Ectodermal cell (in vitro differentiated cells): ENCODE data around the gene RGS17.
A peak's percentile ranks its signal among the peaks of the same experiment; 100 is the strongest.
"Not testable (repeated sequence)": the region's sequence is repeated elsewhere in the genome, so short reads cannot be mapped to it uniquely, and the experiment has no call there.

ENCODE experiments used
- H3K27ac ChIP-seq: 2 replicates; pipeline ENCODE4 v1.7.0; 2013; ENCODE audit warnings: mild to moderate bottlenecking, low read depth, low read length; ENCODE audit not compliant: insufficient read depth, poor library complexity, severe bottlenecking
- H3K27me3 ChIP-seq: 2 replicates; pipeline ENCODE4 v1.7.0; 2013; ENCODE audit warnings: mild to moderate bottlenecking, low read length; ENCODE audit not compliant: insufficient read depth, control insufficient read depth, poor library complexity, severe bottlenecking
- H3K36me3 ChIP-seq: one replicate; pipeline ENCODE4 v1.7.0; 2013; ENCODE audit warnings: low read length; ENCODE audit not compliant: control insufficient read depth, insufficient read depth
- H3K4me1 ChIP-seq: one replicate; pipeline ENCODE4 v1.7.0; 2013; ENCODE audit warnings: low read length; ENCODE audit not compliant: control insufficient read depth, insufficient read depth
- H3K4me3 ChIP-seq: 2 replicates; pipeline ENCODE4 v1.7.0; 2013; ENCODE audit warnings: low read depth, low read length, control low read depth; ENCODE audit not compliant: insufficient read depth
- H3K9me3 ChIP-seq: 2 replicates; pipeline ENCODE4 v1.7.0; 2013; ENCODE audit warnings: mild to moderate bottlenecking, low read length, moderate library complexity; ENCODE audit not compliant: control insufficient read depth
- WGBS, 2 experiments: methylation state at CpG; one replicate each; pipeline ENCODE4 v1.1.7; 2013; ENCODE audit warnings: missing lambda C conversion rate in 2 of 2; 5-methylcytosine and 5-hydroxymethylcytosine counted together

The RGS17 gene

DNA sequence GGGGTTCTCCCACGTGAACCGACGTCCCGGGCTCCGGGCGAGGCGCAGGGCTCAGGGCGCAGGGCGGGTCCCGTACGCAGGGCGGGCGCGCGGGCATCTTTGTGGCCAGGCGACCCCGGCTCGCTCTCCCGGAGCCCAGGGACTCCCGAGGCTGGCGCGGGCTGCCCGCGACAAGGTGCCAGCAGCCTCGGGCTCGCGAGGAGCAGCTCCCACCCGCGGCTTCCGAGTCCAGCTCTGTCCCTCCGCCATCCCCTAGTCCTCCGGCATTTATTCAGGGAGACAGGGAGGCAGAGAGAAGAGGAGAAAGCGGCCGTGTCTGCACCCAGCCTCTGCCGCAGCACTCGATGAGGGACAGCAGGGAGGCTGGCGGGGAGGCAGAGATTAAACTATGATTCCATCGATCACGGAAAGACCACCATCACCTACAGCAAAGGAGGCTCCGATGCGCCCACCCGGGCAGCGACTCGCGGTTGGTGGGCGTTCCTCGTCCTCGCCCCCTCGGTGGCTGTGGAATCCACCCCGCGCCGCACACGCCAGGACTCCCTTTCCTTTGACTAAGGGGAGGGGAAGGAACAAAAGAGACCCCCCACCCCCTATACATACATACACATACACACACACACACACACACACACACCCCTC, 1.1 kb downstream of the RGS17 start:
- Histone ChIP-seq H3K4me3 (peak overlapping the region; percentile 86), H3K36me3 (no peaks in the 10 kb centered on the region), H3K4me1 (no peaks in the 10 kb centered on the region), H3K9me3 (no peaks in the 10 kb centered on the region), H3K27ac (no peak overlapping the region), H3K27me3 (peaks cover 19% of the 10 kb centered on the region)
- 1% methylated on average over 53 of the region's 53 CpGs for WGBS, 2 experiments

DNA sequence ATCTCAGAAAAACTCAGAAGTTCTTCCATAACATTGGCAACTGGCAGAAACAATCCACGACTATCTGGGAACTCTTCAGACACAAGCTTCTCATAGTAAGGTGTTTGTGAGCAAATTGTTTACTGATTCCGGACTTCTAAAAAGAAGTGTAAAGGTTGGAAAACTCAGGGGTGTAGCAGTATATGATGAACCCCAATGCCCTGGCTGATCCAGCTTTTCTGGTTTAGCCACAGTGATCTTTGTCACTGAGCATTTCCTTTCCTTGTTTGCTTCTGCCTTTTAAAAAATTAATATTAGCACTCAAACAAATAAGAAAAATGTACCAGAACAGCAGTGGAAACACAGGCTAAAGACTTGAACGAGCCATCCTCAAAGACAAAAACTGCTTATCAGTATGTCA, 4.9 kb downstream of the RGS17 start:
- H3K9me3 ChIP-seq = no peaks in the 10 kb centered on the region
- peaks cover 19% of the 10 kb centered on the region for H3K27me3 ChIP-seq
- no peak overlapping the region for H3K4me3 ChIP-seq
- no peak overlapping the region for H3K27ac ChIP-seq
- H3K36me3 ChIP-seq = no peaks in the 10 kb centered on the region
- no peaks in the 10 kb centered on the region for H3K4me1 ChIP-seq
- whole genome bisulfite sequencing, 2 experiments = 95 to 96% methylated on average over 3 of the region's 3 CpGs

DNA sequence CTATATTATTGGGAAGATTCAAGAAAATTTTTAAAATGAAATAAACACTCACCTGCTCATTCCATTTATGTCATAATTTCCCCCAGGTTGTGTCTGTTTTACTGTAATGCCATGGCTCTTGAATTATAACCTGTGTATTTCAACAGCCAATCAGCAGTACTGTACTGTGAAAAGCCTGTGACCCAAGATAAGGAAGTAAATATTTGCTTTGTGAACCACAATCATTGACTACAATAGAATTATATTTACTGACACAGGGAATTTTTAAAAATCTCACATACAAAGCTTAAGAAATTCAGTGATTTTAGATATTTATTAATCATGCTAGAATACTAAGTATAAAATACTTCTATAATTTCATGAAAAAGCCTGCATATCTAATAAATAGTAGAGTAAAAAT, 6.0 kb downstream of the RGS17 start:
- Histone ChIP-seq H3K4me3 (no peak overlapping the region), H3K36me3 (no peaks in the 10 kb centered on the region), H3K9me3 (no peaks in the 10 kb centered on the region), H3K27ac (no peak overlapping the region), H3K27me3 (peaks cover 14% of the 10 kb centered on the region), H3K4me1 (no peaks in the 10 kb centered on the region)

DNA sequence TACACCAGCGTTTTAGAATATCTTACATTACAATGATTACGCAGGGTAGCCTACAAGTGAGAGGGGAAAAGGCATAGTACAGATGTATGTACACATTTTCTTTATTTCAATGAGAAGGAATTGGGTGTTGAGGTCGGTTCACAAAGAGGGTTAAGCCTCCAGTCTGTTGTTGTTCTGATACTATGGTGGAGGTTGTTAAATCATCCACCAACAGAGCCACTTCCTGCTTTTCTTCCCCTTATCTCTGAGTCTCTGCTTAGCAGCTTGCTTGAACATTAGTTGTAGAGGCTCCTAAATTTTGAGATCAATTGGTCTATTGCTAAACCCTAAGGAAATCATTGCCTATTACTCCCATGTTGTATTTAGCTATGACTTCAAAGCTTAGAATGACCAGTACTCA, 7.3 kb downstream of the RGS17 start:
- H3K27me3 ChIP-seq = peaks cover 2% of the 10 kb centered on the region
- no peak overlapping the region for H3K4me3 ChIP-seq
- H3K27ac ChIP-seq = no peak overlapping the region
- no peaks in the 10 kb centered on the region for H3K9me3 ChIP-seq
- WGBS, 2 experiments = 71 to 100% methylated on average over 1 of the region's 3 CpGs
- H3K36me3 ChIP-seq = no peaks in the 10 kb centered on the region
- H3K4me1 ChIP-seq = no peaks in the 10 kb centered on the region

GRCh38 chr6:153121311-153121710, 9.8 kb downstream of the RGS17 start:
- Histone ChIP-seq H3K9me3 (no peaks in the 10 kb centered on the region), H3K36me3 (no peaks in the 10 kb centered on the region), H3K27ac (no peak overlapping the region), H3K27me3 (no peaks in the 10 kb centered on the region), H3K4me1 (no peaks in the 10 kb centered on the region), H3K4me3 (no peak overlapping the region)

DNA sequence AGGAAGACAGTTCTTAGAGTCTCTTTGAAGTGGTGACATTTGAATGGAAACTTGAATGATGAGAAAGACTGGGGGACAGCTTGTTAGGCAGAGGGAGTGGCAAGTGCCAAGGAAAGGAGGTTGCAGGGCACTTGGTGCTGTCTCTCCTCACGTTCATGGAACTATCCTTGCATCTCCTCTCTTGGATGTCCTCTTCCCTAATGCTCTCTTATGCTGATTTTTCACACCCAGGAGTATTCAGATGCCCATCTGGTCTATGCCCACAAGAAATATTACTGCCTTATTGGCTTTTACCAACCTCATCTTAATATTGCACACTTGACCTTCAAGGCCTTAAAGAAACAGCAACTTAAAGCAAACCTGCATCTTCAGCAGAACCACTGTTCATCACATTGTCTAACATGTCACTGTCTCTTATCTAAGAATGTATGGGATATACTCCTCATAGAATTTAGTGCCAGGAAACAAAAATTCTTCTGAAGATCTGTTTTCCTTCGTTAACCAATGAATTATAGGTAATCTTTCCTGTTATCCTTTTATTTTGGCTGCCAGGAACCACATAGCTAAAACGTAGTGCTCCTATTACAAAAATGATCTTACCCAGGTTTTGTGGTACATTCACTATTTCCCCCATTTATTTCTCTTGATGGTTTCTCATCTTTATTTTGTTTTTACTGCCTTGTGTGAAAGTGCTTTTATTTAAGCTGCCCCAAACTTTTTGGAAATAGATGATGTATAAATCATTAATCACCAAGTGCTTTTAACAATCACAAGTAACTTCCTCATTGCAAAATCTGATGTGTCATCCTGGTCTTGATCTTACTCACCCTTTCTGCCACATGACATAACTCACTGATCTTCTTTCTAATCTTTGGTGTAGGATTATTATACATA, 12.8 kb downstream of the RGS17 start:
- Histone ChIP-seq H3K36me3 (no peaks in the 10 kb centered on the region), H3K27me3 (no peaks in the 10 kb centered on the region), H3K4me1 (no peaks in the 10 kb centered on the region), H3K9me3 (no peaks in the 10 kb centered on the region), H3K4me3 (no peak overlapping the region), H3K27ac (no peak overlapping the region)
- WGBS, 2 experiments = 90 to 92% methylated on average over 3 of the region's 3 CpGs

GRCh38 chr6:153111082-153111481, 20.0 kb downstream of the RGS17 start:
- H3K36me3 ChIP-seq, H3K4me1 ChIP-seq, H3K9me3 ChIP-seq, H3K27ac ChIP-seq, H3K27me3 ChIP-seq, H3K4me3 ChIP-seq: not testable (repeated sequence)
- WGBS, 2 experiments = 65 to 67% methylated on average over 9 of the region's 9 CpGs

- not testable (repeated sequence) for H3K27me3 ChIP-seq, H3K27ac ChIP-seq, H3K4me3 ChIP-seq, H3K36me3 ChIP-seq, H3K4me1 ChIP-seq, H3K9me3 ChIP-seq
- 93 to 94% methylated on average over 11 of the region's 11 CpGs for WGBS, 2 experiments
Measured at GRCh38 chr6:153110612-153111011, 20.5 kb downstream of the RGS17 start.

- Histone ChIP-seq H3K4me1 (no peaks in the 10 kb centered on the region), H3K36me3 (no peaks in the 10 kb centered on the region), H3K27ac (peak overlapping the region; percentile 69), H3K9me3 (no peaks in the 10 kb centered on the region), H3K27me3 (no peaks in the 10 kb centered on the region), H3K4me3 (no peak overlapping the region)
Measured at GRCh38 chr6:153108315-153108714, 22.8 kb downstream of the RGS17 start.

DNA sequence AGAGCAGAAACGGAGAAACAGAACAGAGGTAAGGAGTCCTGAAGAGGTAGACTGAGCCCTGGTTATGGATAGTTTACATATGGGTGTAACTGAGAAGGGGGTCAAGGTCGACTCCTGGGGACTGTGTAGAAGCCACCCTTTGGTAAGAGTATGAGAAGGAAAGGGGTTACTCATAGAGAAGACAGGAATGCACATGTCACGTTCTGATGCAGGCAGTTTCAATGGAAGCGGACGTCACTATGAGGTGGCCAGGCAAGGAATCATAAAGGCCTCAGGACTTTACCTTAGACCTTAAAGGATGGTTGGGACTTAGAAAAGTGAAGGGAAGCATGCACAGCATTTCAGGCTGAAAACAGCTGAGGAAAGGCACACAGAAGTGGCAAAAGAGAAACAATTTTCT, 25.1 kb downstream of the RGS17 start:
- no peaks in the 10 kb centered on the region for H3K4me1 ChIP-seq
- no peaks in the 10 kb centered on the region for H3K27me3 ChIP-seq
- 84 to 88% methylated on average over 5 of the region's 5 CpGs for WGBS, 2 experiments
- H3K27ac ChIP-seq = no peak overlapping the region
- H3K9me3 ChIP-seq = no peaks in the 10 kb centered on the region
- no peaks in the 10 kb centered on the region for H3K36me3 ChIP-seq
- no peak overlapping the region for H3K4me3 ChIP-seq
